Measurements from ENCODE around the gene IGDCC3.

- TF ChIP-seq CTCF (IDR thresholded peaks at IDR 0.05 in 4 of 5, conservative IDR thresholded peaks at IDR 0.05 in 1 of 5) (no peak), POLR2A (IDR thresholded peaks at IDR 0.05) (no peak)
These were observed 28.1 kb upstream of the IGDCC3 start for GRCh38 chr15:65405791-65406423.

Data from gastrocnemius medialis (tissue), 4 donors.